H1 (cell line): ENCODE results near the gene ZDHHC3. TPM values are rescaled to one million over a fixed set of nuclear protein-coding genes. Genes with fewer than 3 reads are reported as not detected.

Source experiments
- JUND ChIP-seq: IDR thresholded peaks from 2 replicates; pipeline ENCODE4 v1.6.1; 2011; ENCODE audit warnings: mild to moderate bottlenecking, improper control_type of control experiment, low read length
- POLR2A ChIP-seq, 2 experiments: IDR thresholded peaks; 1 replicate in 1 of 2; 2 replicates in 1 of 2; pipeline ENCODE4 v1.6.1; 2011; ENCODE audit warnings: low read depth in 2 of 2, low read length in 2 of 2, mild to moderate bottlenecking in 2 of 2; ENCODE audit errors: control extremely low read depth in 1 of 2
- polyA plus RNA-seq, 7 experiments: library from polyadenylated mRNA; depleted of rRNA in 3 of 7; stranded (reverse) in 5 of 7; unstranded in 2 of 7; fragments of >200 nt in 5 of 7; fragments of 200-250 nt in 2 of 7; gene quantifications; 1 replicate in 5 of 7; 2 replicates in 1 of 7; 4 replicates in 1 of 7; pipeline versions ENCODE4 v1.2.1 to v1.2.3, GENCODE V29; 2011 to 2013; ENCODE audit warnings: missing spikeins in 2 of 7, mixed read lengths in 2 of 7
- total RNA-seq: library from RNA; stranded (reverse); fragmentation: NEBNext Ultra II Directional; extraction: Animal tissue kit (Norgen Biotek cat#: 25700); gene quantifications from 2 replicates; pipeline ENCODE4 v1.2.1, GENCODE V29; 2021

Gene ZDHHC3
- total and polyA plus RNA-seq, 2 of the 8 experiments (the other 6 are each of a cell fraction or from before 2014, with no cell fraction given), result 77.4 to 88.7 TPM

DNA sequence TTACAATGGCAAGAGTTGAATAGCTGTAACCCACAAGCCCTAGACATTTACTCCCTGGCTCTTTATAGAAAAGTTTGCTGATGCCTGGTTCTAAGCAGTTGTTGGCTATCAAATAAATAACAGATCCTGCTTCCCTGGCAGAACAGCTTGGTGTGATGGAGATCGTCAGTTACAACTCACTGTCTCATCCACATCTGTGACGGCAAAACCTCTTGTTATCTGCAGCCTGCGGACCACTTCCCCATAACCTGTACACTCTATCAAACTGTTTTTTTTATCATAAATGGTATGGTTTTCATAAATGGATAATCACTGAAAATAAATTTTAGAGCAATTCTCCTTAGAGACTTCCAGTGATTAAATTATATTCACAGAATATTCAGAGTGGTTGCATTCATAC lies 14.1 kb downstream of the ZDHHC3 start (continued):
- no peak for TF ChIP-seq JUND
- TF ChIP-seq POLR2A (IDR thresholded peaks at IDR 0.05; ENCODE audit: control extremely low read depth in 1 of 2, low read depth in 2 of 2, low read length in 2 of 2), result no peak
